K562 (cell line): Measurements from ENCODE around the gene WDR90. TPM values are rescaled to one million over a fixed set of nuclear protein-coding genes. Genes with fewer than 3 reads are reported as not detected.

Experiments
- CTBP1 ChIP-seq: fragments of 450-650 bp; IDR thresholded peaks from 2 replicates; pipeline ENCODE4 v1.6.1; 2016; ENCODE audit warnings: borderline replicate concordance
- CUX1 ChIP-seq: fragments of 200-800 bp; sonication (Bioruptor generic); IDR thresholded peaks from 2 replicates; pipeline ENCODE4 v1.6.1; 2016; ENCODE audit warnings: missing genetic modification characterization, missing compliant biosample characterization
- ERF ChIP-seq: fragments of 450-650 bp; formaldehyde crosslinking; IDR thresholded peaks from 2 replicates; pipeline ENCODE4 v1.4.0; 2020; ENCODE audit warnings: mild to moderate bottlenecking, mixed read lengths
- HNRNPL ChIP-seq: fragments of 200-400 bp; formaldehyde crosslinking; IDR thresholded peaks from 2 replicates; pipeline ENCODE4 v1.6.1; 2017; ENCODE audit warnings: low read depth, mild to moderate bottlenecking, low read length
- IRF2 ChIP-seq: sonication (generic); formaldehyde crosslinking; IDR thresholded peaks from 2 replicates; pipeline ENCODE4 v1.8.1; 2022; ENCODE audit warnings: mild to moderate bottlenecking, missing genetic modification reagents
- KHSRP ChIP-seq: fragments of 450-650 bp; IDR thresholded peaks from 2 replicates; pipeline ENCODE4 v1.6.1; 2017
- NCOA2 ChIP-seq, 2 experiments: fragments of 450-650 bp; IDR thresholded peaks; 2 replicates each; pipeline ENCODE4 v1.6.1; 2018; ENCODE audit warnings: mild to moderate bottlenecking in 2 of 2, moderate library complexity in 1 of 2; ENCODE audit not compliant: partially characterized antibody in 2 of 2
- RBBP5 ChIP-seq: fragments of 200-600 bp; sonication (generic); IDR thresholded peaks from 2 replicates; pipeline ENCODE4 v1.6.1; 2012; ENCODE audit warnings: borderline replicate concordance, mild to moderate bottlenecking, low read length, control low read depth, inconsistent platforms; ENCODE audit not compliant: insufficient read depth, poor library complexity, severe bottlenecking
- SMAD3 ChIP-seq: fragments of 450-650 bp; formaldehyde crosslinking; conservative IDR thresholded peaks from 2 replicates; pipeline ENCODE4 v1.4.0; 2020; ENCODE audit warnings: mild to moderate bottlenecking
- polyA plus RNA-seq, 8 experiments: library from polyadenylated mRNA; depleted of rRNA in 4 of 8; stranded (reverse) in 5 of 8; unstranded in 3 of 8; fragments of >200 nt; fragmentation: Nextera tagmentation in 2 of 8; fragmentation: Illumina TruSeq in 1 of 8; extraction: Ambion mirVana in 2 of 8; extraction: Trizol in 1 of 8; gene quantifications; 2 replicates each; pipeline versions ENCODE4 v1.2.1 to v1.2.3, GENCODE V29; 2011 to 2014; ENCODE audit warnings: inconsistent platforms in 1 of 8, missing spikeins in 1 of 8
- total RNA-seq, 7 experiments: library from RNA; depleted of rRNA in 6 of 7; stranded (reverse); fragments of >200 nt in 6 of 7; fragmentation: Illumina TruSeq in 2 of 7; extraction: Trizol in 2 of 7; gene quantifications; 2 replicates each; pipeline versions ENCODE4 v1.2.1 to v1.2.3, GENCODE V29; 2011 to 2021; ENCODE audit warnings: low replicate concordance in 1 of 7
- TF ChIP-seq, protein P1 (sequence below): fragments of 450-650 bp; IDR thresholded peaks from 2 replicates; pipeline ENCODE4 v1.6.1; 2016; ENCODE audit warnings: low read depth, mild to moderate bottlenecking, moderate library complexity
- TF ChIP-seq, protein P2 (sequence below): sonication (generic); formaldehyde crosslinking; IDR thresholded peaks from 2 replicates; pipeline ENCODE4 v1.8.0; 2022; ENCODE audit warnings: missing genetic modification reagents, mild to moderate bottlenecking, moderate library complexity, borderline replicate concordance
- TF ChIP-seq, protein P3 (sequence below), 3 experiments: fragments of 200-800 bp in 1 of 3; fragments of 250-450 bp in 1 of 3; fragments of 450-650 bp in 1 of 3; sonication (Bioruptor Pico) in 1 of 3; sonication (Bioruptor generic) in 1 of 3; formaldehyde crosslinking in 1 of 3; IDR thresholded peaks; 2 replicates each; pipeline versions ENCODE4 v1.6.1 to v1.8.0; 2016 to 2022; ENCODE audit warnings: mild to moderate bottlenecking in 2 of 3, missing genetic modification characterization in 2 of 3, missing compliant biosample characterization in 1 of 3, moderate library complexity in 1 of 3

WDR90 gene
- total and polyA plus RNA-seq, 9 of the 15 experiments (the other 6 are each of a cell fraction or from before 2014, with no cell fraction given) = 0.44 to 12.6 (median 3.3) TPM

DNA sequence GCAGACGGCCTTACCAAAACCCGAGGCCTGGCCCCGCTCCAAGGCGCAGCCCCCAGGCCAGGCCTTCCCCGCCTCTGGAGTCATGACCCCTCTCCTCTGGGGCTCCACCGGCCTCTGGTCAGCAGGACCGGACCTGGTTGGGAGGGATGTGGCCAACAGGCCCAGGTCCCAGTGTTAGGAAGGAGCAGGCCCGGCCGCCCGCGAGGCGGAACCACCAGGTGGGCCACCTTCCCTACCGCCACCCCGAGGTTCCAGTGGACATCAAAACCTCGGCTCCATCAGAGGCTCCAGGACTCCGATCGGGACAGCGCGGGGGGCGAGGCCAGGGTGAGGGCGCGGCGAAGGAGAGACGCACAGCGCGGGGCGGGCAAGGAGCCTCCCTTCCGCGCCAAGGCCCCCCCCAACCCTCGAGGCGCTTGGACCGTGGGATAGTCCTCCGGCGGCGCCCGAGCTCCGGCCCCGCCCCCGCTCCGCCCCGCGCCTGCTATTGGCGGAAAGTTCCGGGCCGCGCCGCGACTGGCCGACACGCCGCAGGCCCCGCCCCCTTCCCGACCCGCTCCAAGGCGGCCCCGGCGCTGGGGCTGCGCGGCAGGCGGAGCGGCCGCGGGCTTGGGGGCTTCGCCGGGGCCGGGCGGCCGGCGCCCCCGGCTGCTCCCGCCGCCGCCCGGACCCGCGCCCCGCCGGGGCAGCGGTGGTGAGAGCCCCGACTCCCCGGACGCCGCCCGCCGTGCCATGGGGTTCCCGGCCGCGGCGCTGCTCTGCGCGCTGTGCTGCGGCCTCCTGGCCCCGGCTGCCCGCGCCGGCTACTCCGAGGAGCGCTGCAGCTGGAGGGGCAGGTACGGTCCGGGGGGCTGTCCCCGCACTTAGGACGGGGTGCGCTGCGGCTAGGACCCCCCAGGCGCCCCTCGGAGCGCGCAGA is 65.7 kb downstream of the WDR90 start, which contains the start of gene METRN (continued):
- TF ChIP-seq, protein P1, sequence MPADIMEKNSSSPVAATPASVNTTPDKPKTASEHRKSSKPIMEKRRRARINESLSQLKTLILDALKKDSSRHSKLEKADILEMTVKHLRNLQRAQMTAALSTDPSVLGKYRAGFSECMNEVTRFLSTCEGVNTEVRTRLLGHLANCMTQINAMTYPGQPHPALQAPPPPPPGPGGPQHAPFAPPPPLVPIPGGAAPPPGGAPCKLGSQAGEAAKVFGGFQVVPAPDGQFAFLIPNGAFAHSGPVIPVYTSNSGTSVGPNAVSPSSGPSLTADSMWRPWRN = no peak
- TF ChIP-seq KHSRP (no peak), CTBP1 (peak; percentile 37), SMAD3 (CRISPR knock-in tag) (no peak), NCOA2 (IDR thresholded peaks at IDR 0.05; ENCODE audit: partially characterized antibody in 2 of 2) (no peak), HNRNPL (no peak), RBBP5 (peak; percentile 52), IRF2 (CRISPR knock-in tag) (no peak), ERF (peak; percentile 41; the same call in 1 of the 2 replicates), CUX1 (CRISPR knock-in tag) (no peak)
- TF ChIP-seq, protein P2, sequence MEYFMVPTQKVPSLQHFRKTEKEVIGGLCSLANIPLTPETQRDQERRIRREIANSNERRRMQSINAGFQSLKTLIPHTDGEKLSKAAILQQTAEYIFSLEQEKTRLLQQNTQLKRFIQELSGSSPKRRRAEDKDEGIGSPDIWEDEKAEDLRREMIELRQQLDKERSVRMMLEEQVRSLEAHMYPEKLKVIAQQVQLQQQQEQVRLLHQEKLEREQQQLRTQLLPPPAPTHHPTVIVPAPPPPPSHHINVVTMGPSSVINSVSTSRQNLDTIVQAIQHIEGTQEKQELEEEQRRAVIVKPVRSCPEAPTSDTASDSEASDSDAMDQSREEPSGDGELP (CRISPR knock-in tag) = peak; percentile 17; the same call in 1 of the 2 replicates
- TF ChIP-seq, protein P3, sequence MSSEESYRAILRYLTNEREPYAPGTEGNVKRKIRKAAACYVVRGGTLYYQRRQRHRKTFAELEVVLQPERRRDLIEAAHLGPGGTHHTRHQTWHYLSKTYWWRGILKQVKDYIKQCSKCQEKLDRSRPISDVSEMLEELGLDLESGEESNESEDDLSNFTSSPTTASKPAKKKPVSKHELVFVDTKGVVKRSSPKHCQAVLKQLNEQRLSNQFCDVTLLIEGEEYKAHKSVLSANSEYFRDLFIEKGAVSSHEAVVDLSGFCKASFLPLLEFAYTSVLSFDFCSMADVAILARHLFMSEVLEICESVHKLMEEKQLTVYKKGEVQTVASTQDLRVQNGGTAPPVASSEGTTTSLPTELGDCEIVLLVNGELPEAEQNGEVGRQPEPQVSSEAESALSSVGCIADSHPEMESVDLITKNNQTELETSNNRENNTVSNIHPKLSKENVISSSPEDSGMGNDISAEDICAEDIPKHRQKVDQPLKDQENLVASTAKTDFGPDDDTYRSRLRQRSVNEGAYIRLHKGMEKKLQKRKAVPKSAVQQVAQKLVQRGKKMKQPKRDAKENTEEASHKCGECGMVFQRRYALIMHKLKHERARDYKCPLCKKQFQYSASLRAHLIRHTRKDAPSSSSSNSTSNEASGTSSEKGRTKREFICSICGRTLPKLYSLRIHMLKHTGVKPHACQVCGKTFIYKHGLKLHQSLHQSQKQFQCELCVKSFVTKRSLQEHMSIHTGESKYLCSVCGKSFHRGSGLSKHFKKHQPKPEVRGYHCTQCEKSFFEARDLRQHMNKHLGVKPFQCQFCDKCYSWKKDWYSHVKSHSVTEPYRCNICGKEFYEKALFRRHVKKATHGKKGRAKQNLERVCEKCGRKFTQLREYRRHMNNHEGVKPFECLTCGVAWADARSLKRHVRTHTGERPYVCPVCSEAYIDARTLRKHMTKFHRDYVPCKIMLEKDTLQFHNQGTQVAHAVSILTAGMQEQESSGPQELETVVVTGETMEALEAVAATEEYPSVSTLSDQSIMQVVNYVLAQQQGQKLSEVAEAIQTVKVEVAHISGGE (CRISPR knock-in tag; IDR thresholded peaks at IDR 0.05) = 0 out of 6 replicates have a peak, but pooled peaks of 1 of the 3 experiments have one; percentile 3
